ENCODE results near the gene FOXP1.

FOXP1 gene

DNA sequence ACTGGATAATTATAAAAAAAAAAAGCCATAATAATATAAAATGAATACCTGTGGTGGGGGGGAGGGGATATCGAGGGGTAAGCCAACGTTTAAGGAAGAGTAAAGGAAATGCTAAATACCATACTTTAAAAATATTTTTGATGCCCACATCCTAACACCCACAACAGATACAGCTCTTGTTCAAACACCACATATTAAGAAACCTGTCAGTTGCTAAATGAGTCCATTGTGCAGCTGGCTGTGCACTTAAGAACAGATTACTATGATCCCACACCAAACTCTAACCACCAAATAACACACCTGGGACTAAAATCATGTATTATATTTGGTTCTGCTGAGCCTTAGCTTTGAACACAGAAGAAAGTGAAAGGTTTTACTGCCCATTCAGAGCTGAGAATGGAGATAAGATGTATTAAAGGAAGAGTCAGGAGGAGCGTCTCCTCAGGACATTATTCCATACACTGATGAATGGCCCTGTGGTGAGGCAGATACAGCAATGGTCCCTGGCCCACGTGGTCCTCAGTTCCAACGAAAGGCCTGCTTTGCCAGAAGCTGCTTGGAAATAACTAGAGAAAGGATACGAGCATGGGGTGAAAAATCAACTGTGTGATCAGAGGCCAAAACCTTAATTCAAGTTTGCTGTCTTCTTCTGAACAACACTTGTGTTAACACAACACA lies 515.4 kb downstream of the FOXP1 start:
- TF ChIP-seq, protein P1, sequence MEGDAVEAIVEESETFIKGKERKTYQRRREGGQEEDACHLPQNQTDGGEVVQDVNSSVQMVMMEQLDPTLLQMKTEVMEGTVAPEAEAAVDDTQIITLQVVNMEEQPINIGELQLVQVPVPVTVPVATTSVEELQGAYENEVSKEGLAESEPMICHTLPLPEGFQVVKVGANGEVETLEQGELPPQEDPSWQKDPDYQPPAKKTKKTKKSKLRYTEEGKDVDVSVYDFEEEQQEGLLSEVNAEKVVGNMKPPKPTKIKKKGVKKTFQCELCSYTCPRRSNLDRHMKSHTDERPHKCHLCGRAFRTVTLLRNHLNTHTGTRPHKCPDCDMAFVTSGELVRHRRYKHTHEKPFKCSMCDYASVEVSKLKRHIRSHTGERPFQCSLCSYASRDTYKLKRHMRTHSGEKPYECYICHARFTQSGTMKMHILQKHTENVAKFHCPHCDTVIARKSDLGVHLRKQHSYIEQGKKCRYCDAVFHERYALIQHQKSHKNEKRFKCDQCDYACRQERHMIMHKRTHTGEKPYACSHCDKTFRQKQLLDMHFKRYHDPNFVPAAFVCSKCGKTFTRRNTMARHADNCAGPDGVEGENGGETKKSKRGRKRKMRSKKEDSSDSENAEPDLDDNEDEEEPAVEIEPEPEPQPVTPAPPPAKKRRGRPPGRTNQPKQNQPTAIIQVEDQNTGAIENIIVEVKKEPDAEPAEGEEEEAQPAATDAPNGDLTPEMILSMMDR (IDR thresholded peaks at IDR 0.05; ENCODE audit: poor library complexity, severe bottlenecking): no peak
- peaks cover 49% of the 10 kb centered on the region for H3K4me1 ChIP-seq (ENCODE audit: insufficient read depth, poor library complexity, severe bottlenecking)
- H3K27me3 ChIP-seq (ENCODE audit: insufficient read depth, poor library complexity, severe bottlenecking): no peaks in the 10 kb centered on the region
- no peak overlapping the region for H3K4me3 ChIP-seq (ENCODE audit: severe bottlenecking)
- no peak for ATAC-seq (ENCODE audit: low read depth)
- no peaks in the 10 kb centered on the region for H3K36me3 ChIP-seq (ENCODE audit: low read depth)
- DNase-seq (ENCODE audit: low spot score): no peak
- peak overlapping the region; percentile 96 for H3K27ac ChIP-seq (ENCODE audit: poor library complexity, severe bottlenecking)
- H3K9me3 ChIP-seq (ENCODE audit: severe bottlenecking): no peaks in the 10 kb centered on the region

DNA sequence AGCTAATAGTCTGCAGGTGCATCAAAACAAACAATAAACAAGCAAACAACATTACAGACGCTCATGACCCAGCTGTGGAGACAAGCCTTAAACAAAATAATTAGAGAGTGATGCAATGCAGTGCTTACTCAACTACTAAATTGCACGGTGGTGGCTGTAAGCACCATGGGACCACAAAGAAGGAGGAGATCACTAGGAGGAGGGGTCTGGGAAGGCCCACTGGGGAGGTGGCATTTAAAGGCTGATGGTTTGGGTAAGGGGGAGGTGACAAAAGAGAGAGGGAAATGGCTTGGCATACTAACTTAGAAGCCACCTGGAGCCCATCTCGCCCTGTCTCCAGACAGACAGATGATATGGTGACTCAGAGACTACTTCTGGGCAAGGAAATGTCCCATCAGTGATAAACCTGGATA lies 516.7 kb downstream of the FOXP1 start:
- Histone ChIP-seq H3K27ac (ENCODE audit: poor library complexity, severe bottlenecking) (peak overlapping the region; percentile 96), H3K9me3 (ENCODE audit: severe bottlenecking) (no peaks in the 10 kb centered on the region), H3K27me3 (ENCODE audit: insufficient read depth, poor library complexity, severe bottlenecking) (no peaks in the 10 kb centered on the region), H3K4me1 (ENCODE audit: insufficient read depth, poor library complexity, severe bottlenecking) (peaks cover 51% of the 10 kb centered on the region), H3K36me3 (ENCODE audit: low read depth) (no peaks in the 10 kb centered on the region), H3K4me3 (ENCODE audit: severe bottlenecking) (no peak overlapping the region)
- no peak for ATAC-seq (ENCODE audit: low read depth)
- TF ChIP-seq, protein P1 (IDR thresholded peaks at IDR 0.05; ENCODE audit: poor library complexity, severe bottlenecking): no peak
- DNase-seq (ENCODE audit: low spot score): no peak

DNA sequence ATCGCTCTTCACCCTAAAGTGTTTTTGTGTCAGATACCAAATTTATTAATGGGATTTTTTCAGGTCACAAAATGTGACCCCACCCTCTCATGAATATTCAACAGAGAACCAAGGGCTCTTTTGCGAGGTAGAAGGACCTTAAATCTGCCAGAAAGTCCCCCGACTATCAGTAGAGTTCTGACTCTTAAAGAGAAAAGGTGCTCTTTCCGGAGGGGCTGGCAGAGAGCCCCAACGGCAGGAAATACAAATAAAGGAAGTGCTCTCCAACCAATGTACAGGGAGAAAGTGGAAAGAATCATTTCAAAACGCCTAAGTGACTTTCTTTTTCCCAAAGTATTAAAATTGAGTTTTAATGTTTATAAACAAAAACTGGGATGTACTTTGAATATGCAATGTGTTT lies 517.2 kb downstream of the FOXP1 start:
- H3K36me3 ChIP-seq (ENCODE audit: low read depth): no peaks in the 10 kb centered on the region
- DNase-seq (ENCODE audit: low spot score) (no peak), ATAC-seq (ENCODE audit: low read depth) (no peak)
- H3K27ac ChIP-seq (ENCODE audit: poor library complexity, severe bottlenecking): peak overlapping the region; percentile 96
- TF ChIP-seq, protein P1 (IDR thresholded peaks at IDR 0.05; ENCODE audit: poor library complexity, severe bottlenecking): no peak
- no peaks in the 10 kb centered on the region for H3K9me3 ChIP-seq (ENCODE audit: severe bottlenecking)
- H3K4me1 ChIP-seq (ENCODE audit: insufficient read depth, poor library complexity, severe bottlenecking): peaks cover 51% of the 10 kb centered on the region
- no peaks in the 10 kb centered on the region for H3K27me3 ChIP-seq (ENCODE audit: insufficient read depth, poor library complexity, severe bottlenecking)
- H3K4me3 ChIP-seq (ENCODE audit: severe bottlenecking): peak overlapping the region; percentile 63

DNA sequence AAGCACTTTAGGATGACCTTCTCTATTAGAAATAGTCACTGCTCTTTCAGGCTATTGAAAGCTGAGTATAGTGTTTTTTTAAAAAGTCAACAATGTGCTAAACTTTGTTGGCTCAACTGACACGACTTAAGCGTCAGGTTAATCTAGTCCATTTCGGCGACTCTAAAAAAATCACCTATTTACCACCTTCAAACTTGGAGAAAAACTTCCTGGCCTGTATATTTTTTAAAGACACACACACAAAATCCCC lies 517.8 kb downstream of the FOXP1 start:
- Histone ChIP-seq H3K36me3 (ENCODE audit: low read depth) (no peaks in the 10 kb centered on the region), H3K9me3 (ENCODE audit: severe bottlenecking) (no peaks in the 10 kb centered on the region), H3K27me3 (ENCODE audit: insufficient read depth, poor library complexity, severe bottlenecking) (no peaks in the 10 kb centered on the region), H3K4me3 (ENCODE audit: severe bottlenecking) (peak overlapping the region; percentile 63), H3K4me1 (ENCODE audit: insufficient read depth, poor library complexity, severe bottlenecking) (peaks cover 49% of the 10 kb centered on the region), H3K27ac (ENCODE audit: poor library complexity, severe bottlenecking) (peak overlapping the region; percentile 96)
- DNase-seq (ENCODE audit: low spot score): no peak
- ATAC-seq (ENCODE audit: low read depth): no peak
- TF ChIP-seq, protein P1 (IDR thresholded peaks at IDR 0.05; ENCODE audit: poor library complexity, severe bottlenecking): no peak

DNA sequence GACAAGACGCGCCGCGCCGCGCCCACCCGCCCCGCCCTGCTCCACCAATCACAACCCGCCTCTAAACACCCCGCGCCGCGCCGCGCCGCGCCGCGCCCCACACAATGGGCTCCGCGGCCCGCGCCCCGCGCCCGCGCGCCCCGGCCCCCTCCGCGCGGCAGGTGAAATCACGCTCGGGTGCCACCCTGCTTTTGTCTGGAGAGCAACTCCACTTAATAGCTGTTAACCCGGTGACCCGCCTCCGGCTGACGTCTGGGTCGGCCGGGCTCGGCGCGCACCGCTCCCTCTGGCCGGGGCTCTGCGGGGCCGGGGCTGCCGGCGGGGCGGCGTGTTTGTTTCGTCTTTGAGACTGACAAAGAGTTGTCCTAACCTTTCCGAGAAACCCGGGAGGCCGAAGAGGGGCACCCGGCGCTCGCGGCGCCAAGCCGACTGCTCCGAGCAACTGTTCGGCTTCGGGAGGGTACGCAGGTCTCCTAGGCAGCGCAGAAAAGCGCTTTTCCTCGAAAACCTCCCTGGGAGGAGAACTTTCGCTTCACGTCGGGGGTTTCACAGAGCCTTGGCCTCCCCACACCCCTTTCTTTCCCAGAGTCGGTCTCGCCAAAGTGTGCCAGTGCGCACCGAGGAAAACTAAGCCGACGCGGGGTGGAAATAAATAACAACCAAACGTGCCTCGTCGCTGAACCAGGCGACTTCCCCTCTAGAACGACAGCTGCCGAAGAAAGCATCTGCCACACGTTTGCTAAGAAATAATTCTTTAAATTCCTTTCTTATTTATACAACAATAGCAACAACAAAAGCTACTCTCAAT lies 518.4 kb downstream of the FOXP1 start:
- peak overlapping the region; percentile 63 for H3K4me3 ChIP-seq (ENCODE audit: severe bottlenecking)
- peak overlapping the region; percentile 96 for H3K27ac ChIP-seq (ENCODE audit: poor library complexity, severe bottlenecking)
- TF ChIP-seq, protein P1 (IDR thresholded peaks at IDR 0.05; ENCODE audit: poor library complexity, severe bottlenecking): no peak
- peaks cover 49% of the 10 kb centered on the region for H3K4me1 ChIP-seq (ENCODE audit: insufficient read depth, poor library complexity, severe bottlenecking)
- peak; percentile 14 for ATAC-seq (ENCODE audit: low read depth)
- no peaks in the 10 kb centered on the region for H3K27me3 ChIP-seq (ENCODE audit: insufficient read depth, poor library complexity, severe bottlenecking)
- H3K9me3 ChIP-seq (ENCODE audit: severe bottlenecking): no peaks in the 10 kb centered on the region
- peak; percentile 66 for DNase-seq (ENCODE audit: low spot score)
- H3K36me3 ChIP-seq (ENCODE audit: low read depth): no peaks in the 10 kb centered on the region
